Measurements from ENCODE around the gene LSM2.
"Not testable (repeated sequence)": the region's sequence is repeated elsewhere in the genome, so short reads cannot be mapped to it uniquely, and the experiment has no call there.

Gene LSM2

DNA sequence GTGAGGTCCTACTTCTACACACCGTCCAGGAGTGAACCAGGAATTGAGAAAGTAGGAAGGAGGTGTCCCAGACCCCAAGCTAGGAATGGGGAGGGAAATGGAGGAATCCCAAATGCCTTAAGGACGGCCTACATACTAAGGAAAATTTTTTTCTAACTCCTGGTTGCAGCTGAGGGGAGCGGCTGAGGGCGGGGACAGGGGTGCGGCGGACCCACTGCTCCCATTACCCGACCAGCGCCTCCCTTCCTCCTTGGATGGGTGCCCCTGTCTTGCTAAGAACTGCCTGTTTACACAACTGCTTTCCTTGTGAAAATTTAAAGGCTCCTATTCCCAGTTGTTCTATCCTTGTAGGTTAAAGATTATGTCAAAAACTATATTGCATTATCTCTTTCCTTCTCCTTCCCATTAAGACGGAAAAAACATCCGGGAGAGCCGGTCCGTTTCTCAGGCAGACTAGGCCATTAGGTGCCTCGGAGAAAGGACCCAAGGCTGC lies 20.1 kb upstream of the LSM2 start:
- DNase-seq: peak; percentile 71

DNA sequence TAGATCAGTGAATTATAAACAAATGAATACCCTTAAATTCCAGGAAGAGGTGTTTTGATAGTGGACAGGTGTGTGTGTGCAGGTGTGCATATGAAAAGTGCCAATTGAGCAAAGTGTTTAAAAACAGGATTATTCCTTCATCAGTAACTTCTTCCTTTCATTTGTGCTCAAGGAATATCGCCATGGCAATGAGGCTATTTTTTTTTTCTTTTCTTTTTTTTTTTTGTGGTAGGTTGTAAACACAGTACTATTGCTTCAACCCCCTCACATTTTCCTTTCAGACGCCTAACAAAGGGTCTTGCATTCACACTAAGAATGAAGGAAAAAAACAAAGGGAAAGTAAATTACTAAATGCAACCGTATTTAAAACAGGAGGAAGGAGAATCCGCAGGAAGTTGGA lies 18.8 kb upstream of the LSM2 start:
- DNase-seq: no peak

DNA sequence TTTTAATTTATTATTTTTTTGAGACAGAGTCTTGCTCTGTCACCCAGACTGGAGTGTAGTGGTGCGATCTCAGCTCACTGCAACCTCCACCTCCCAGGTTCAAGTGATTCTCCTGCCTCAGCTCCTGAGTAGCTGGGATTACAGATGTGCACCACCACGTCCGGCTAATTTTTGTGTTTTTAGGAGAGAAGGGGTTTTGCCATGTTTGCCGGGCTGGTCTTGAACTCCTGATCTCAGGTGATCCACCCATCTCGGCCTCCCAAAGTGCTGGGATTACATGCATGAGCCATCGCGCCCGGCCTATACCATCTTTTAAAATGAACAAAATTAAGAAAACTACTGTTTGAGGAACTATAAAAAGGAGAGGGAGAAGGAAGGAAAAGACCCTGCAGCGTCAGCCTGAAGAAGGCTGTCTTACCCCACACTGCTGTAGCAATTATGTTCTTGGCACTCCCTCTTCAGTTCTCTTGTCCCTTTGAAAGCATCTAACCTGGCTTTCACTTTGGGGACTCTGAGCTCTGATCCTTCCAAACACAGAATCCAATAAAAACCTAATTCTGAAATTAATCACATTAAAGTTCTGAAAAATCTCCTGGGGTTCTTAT lies 16.9 kb upstream of the LSM2 start:
- not testable (repeated sequence) for DNase-seq

GRCh38 chr6:31822036-31822821 lies 15.5 kb upstream of the LSM2 start:
- DNase-seq: peak; percentile 70

DNA sequence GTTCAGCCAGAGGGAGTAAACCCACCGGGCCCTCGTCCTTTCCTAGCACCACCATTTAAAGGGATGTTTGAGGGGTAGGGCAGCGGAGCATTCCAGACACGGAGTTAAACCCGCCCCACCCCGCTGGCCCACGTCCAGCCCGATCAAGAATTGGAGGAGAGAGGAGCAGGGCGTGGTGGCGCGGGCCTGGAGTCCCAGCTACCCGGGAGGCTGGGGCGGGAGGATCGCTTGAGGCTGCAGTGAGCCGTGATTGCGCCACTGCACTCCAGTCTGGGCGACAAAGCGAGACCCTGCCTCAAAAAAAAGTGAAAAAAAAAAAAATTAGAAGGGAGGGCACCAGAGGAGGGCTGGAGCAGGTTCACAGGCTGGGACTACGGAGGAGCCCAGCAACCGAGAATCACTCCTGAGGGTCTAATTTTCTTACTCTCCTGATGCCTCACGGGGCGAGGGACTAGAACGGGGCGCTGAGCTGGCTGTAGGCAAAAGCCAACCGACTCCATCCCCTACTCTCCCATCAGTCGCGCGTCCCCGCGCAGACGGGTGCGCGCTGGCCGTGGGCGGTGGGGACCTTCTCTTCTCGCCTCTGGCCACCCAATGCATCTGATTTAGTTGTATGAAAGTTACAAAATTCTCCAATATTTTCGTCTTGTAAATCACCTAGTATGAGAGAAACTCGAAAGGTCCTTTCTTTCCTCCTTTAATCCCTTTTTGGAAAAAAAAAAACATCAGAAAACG lies 14.7 kb upstream of the LSM2 start:
- peak; percentile 85 for DNase-seq

- not testable (repeated sequence) for DNase-seq
These were observed 13.6 kb upstream of the LSM2 start for GRCh38 chr6:31820399-31820798.

- DNase-seq: no peak
These were observed 13.1 kb upstream of the LSM2 start for GRCh38 chr6:31819871-31820299.

- peak; percentile 27 for DNase-seq
These were observed 11.3 kb upstream of the LSM2 start for GRCh38 chr6:31817929-31818511.

- not testable (repeated sequence) for DNase-seq
These were observed 10.6 kb upstream of the LSM2 start for GRCh38 chr6:31817133-31817928.

- DNase-seq: peak; percentile 81
These were observed 8.5 kb upstream of the LSM2 start, which contains the start of the genes HSPA1A and HSPA1L for GRCh38 chr6:31815025-31815838. Gene HSPA1A, plus strand, starts transcription at chr6:31815543. Its CDS starts 214 bp downstream, at chr6:31815757. Gene HSPA1L, minus strand, starts transcription at chr6:31815283. Its CDS starts 3,311 bp downstream, at chr6:31811972.

- DNase-seq: peak; percentile 83
These were observed 7.9 kb upstream of the LSM2 start for GRCh38 chr6:31814677-31815024.

- DNase-seq: no peak
These were observed 6.7 kb upstream of the LSM2 start for GRCh38 chr6:31813465-31813849.

- no peak for DNase-seq
These were observed 4.9 kb upstream of the LSM2 start for GRCh38 chr6:31811645-31812044.

GRCh38 chr6:31808599-31808998 lies 1.8 kb upstream of the LSM2 start:
- DNase-seq: not testable (repeated sequence)

- DNase-seq: no peak
These were observed 762 bp downstream of the LSM2 start for GRCh38 chr6:31805939-31806469.

GRCh38 chr6:31801031-31801927 lies 5.5 kb downstream of the LSM2 start:
- not testable (repeated sequence) for DNase-seq

GRCh38 chr6:31799781-31800180 lies 7.0 kb downstream of the LSM2 start:
- no peak for DNase-seq

- DNase-seq: peak; percentile 32
These were observed 9.2 kb downstream of the LSM2 start for GRCh38 chr6:31797588-31797987.

DNA sequence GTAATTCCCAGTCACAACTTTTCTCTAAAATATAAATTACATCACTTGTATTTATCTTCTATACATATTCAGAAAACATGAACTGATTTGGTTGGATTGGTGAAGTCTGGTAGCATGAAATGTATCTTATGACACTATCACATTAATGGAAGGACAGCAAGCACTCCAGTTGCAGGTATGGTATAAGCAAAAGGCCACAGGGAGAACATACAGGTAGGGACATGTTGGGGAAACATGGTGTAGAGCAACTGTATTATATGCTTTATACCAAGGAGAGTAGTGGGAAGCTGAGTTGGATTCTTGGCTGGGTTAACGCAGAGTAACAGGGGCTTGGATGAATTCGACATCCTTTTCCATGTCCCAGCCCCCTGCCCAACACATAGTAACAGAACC lies 9.8 kb downstream of the LSM2 start:
- DNase-seq: no peak
